Endothelial cell of umbilical vein (primary cell): ENCODE measurements around the gene MYO9B. TPM values are rescaled to one million over a fixed set of nuclear protein-coding genes. Genes with fewer than 3 reads are reported as not detected.

ENCODE experiments used
- BruUV-seq: library from RNA; stranded (reverse); fragments of 400-500 nt; replicated peaks from 2 replicates; lab custom pipeline; 2021; lab: Mats Ljungman, UMichigan
- CTCF ChIA-PET: fragments of 300-600, 350-600 bp; sonication (Branson Sonifier 250); formaldehyde crosslinking; loops from one replicate; lab custom pipeline; 2021; ENCODE audit warnings: antibody characterized with exemption, inconsistent platforms; lab: Charles Lee
- POLR2A ChIA-PET: fragments of 300-600, 350-600 bp; sonication (Branson Sonifier 250); formaldehyde crosslinking; loops from one replicate; lab custom pipeline; 2021; ENCODE audit warnings: antibody characterized with exemption, inconsistent platforms; lab: Charles Lee
- DNase-seq: peaks from one replicate; pipeline ENCODE4 v3.0.0-alpha.2; 2011; ENCODE audit warnings: low read depth, low spot score
- FAIRE-seq: peaks from 2 replicates; lab custom pipeline; 2011; peaks lifted over from hg19 to GRCh38; lab: Jason Lieb, UNC
- H2AFZ ChIP-seq: 2 replicates; pipeline ENCODE4 v1.6.0; 2012; ENCODE audit warnings: low read depth, low read length, control low read depth, inconsistent platforms
- H3K27ac ChIP-seq: 2 replicates; pipeline ENCODE4 v1.5.1; 2011; ENCODE audit warnings: low read depth, mild to moderate bottlenecking, control low read depth, low read length, moderate library complexity; ENCODE audit not compliant: insufficient read depth
- H3K27me3 ChIP-seq, 2 experiments: 2 replicates each; pipeline versions ENCODE4 v1.6.0 to v1.6.1; 2011; ENCODE audit warnings: low read length in 2 of 2, mixed read lengths in 1 of 2; ENCODE audit not compliant: control insufficient read depth in 2 of 2, insufficient read depth in 2 of 2
- H3K36me3 ChIP-seq, 2 experiments: 2 replicates in 1 of 2; 3 replicates in 1 of 2; pipeline ENCODE4 v1.5.1; 2011; ENCODE audit warnings: low read length in 2 of 2, mild to moderate bottlenecking in 1 of 2, moderate library complexity in 1 of 2; ENCODE audit not compliant: control insufficient read depth in 2 of 2, insufficient read depth in 2 of 2; ENCODE audit errors: extremely low read depth in 1 of 2
- H3K4me1 ChIP-seq: 3 replicates; pipeline ENCODE4 v1.5.1; 2011; ENCODE audit warnings: mild to moderate bottlenecking, low read length; ENCODE audit not compliant: control insufficient read depth, insufficient read depth; ENCODE audit errors: extremely low read depth
- H3K4me2 ChIP-seq: 2 replicates; pipeline ENCODE4 v1.6.1; 2011; ENCODE audit warnings: low read length, control low read depth, mixed read lengths; ENCODE audit not compliant: insufficient read depth
- H3K4me3 ChIP-seq, 3 experiments: fragments of 200-600 bp in 1 of 3; sonication (generic), shearing (Covaris generic) in 1 of 3; replicated peaks in 1 of 3; 2 replicates each; pipeline ENCODE4 v1.5.1; 2011 to 2016; ENCODE audit warnings: control low read depth in 3 of 3, low read length in 3 of 3, mild to moderate bottlenecking in 2 of 3, inconsistent platforms in 1 of 3, low read depth in 1 of 3, moderate library complexity in 1 of 3; ENCODE audit not compliant: insufficient read depth in 1 of 3
- H3K79me2 ChIP-seq: 2 replicates; pipeline ENCODE4 v1.6.0; 2012; ENCODE audit warnings: low read length, inconsistent platforms; ENCODE audit not compliant: control insufficient read depth, insufficient read depth
- H3K9ac ChIP-seq: replicated peaks from 2 replicates; pipeline ENCODE3; 2011; ENCODE audit warnings: low read length, control low read depth; ENCODE audit not compliant: insufficient read depth; ENCODE audit errors: extremely low read depth
- H3K9me1 ChIP-seq: replicated peaks from 3 replicates; pipeline ENCODE4 v1.6.0; 2011; ENCODE audit warnings: mild to moderate bottlenecking, low read length; ENCODE audit not compliant: control insufficient read depth, insufficient read depth; ENCODE audit errors: extremely low read depth
- H3K9me3 ChIP-seq: replicated peaks from 2 replicates; pipeline ENCODE4 v1.5.1; 2012; ENCODE audit warnings: low read length, inconsistent platforms; ENCODE audit not compliant: control insufficient read depth, insufficient read depth
- H4K20me1 ChIP-seq: replicated peaks from 2 replicates; pipeline ENCODE3; 2011; ENCODE audit warnings: mild to moderate bottlenecking, low read length; ENCODE audit not compliant: control insufficient read depth, insufficient read depth; ENCODE audit errors: extremely low read depth
- CTCF ChIP-seq, 2 donors: IDR thresholded peaks; 1 replicate in 1 of 2; 2 replicates in 1 of 2; pipeline ENCODE4 v1.5.1; 2011; ENCODE audit warnings: low read length in 2 of 2, mild to moderate bottlenecking in 2 of 2, moderate library complexity in 2 of 2, control low read depth in 1 of 2, inconsistent platforms in 1 of 2, low read depth in 1 of 2; ENCODE audit not compliant: insufficient read depth in 1 of 2; ENCODE audit errors: extremely low read depth in 1 of 2
- EZH2 ChIP-seq: IDR thresholded peaks from 2 replicates; pipeline ENCODE4 v1.6.1; 2012; ENCODE audit warnings: borderline replicate concordance, low read depth, mild to moderate bottlenecking, moderate library complexity, low read length, inconsistent platforms; ENCODE audit not compliant: severe bottlenecking
- FOS ChIP-seq: IDR thresholded peaks from 2 replicates; pipeline ENCODE4 v1.6.1; 2011; ENCODE audit warnings: mild to moderate bottlenecking, low read length, moderate library complexity, borderline replicate concordance; ENCODE audit not compliant: insufficient read depth
- GATA2 ChIP-seq: IDR thresholded peaks from 2 replicates; pipeline ENCODE4 v1.7.0; 2011; ENCODE audit warnings: low read depth, mild to moderate bottlenecking, moderate library complexity, mixed read lengths, low read length; ENCODE audit not compliant: insufficient read length, insufficient read depth
- JUN ChIP-seq: IDR thresholded peaks from 2 replicates; pipeline ENCODE4 v1.6.1; 2011; ENCODE audit warnings: borderline replicate concordance, low read depth; ENCODE audit not compliant: insufficient read length, insufficient read depth
- MAX ChIP-seq: IDR thresholded peaks from 2 replicates; pipeline ENCODE4 v1.6.1; 2011; ENCODE audit not compliant: insufficient read depth, insufficient read length
- MYC ChIP-seq: IDR thresholded peaks from one replicate; pipeline ENCODE4 v1.6.1; 2011; ENCODE audit warnings: mild to moderate bottlenecking, low read depth, low read length
- POLR2A ChIP-seq: IDR thresholded peaks from 2 replicates; pipeline ENCODE4 v1.6.1; 2012; ENCODE audit warnings: low read depth, mild to moderate bottlenecking, control low read depth, low read length
- POLR2AphosphoS5 ChIP-seq: IDR thresholded peaks from 2 replicates; pipeline ENCODE4 v1.6.1; 2012; ENCODE audit warnings: low read depth, mild to moderate bottlenecking, control low read depth, low read length, moderate library complexity; ENCODE audit not compliant: insufficient read depth
- dilution Hi-C: fragments of 300-500 bp; cut with MboI; formaldehyde crosslinking; loops from one replicate; pipeline ENCODE4 v1.15.0; 2019; ENCODE audit warnings: low sequenced_read_pairs; ENCODE audit not compliant: extremely low pct_ligation_motif_present
- intact Hi-C: fragments of 100-400 bp; cut with micrococcal nuclease; formaldehyde crosslinking; loops from one replicate; pipeline ENCODE4 v1.10.0; 2022
- polyA plus RNA-seq, 4 experiments: library from polyadenylated mRNA; depleted of rRNA in 3 of 4; stranded (reverse) in 3 of 4; unstranded in 1 of 4; fragments of >200 nt; gene quantifications; 2 replicates each; pipeline versions ENCODE4 v1.2.1 to v1.2.3, GENCODE V29; 2011 to 2012; ENCODE audit warnings: missing spikeins in 1 of 4
- total RNA-seq: library from RNA; stranded (reverse); gene quantifications from 2 replicates; pipeline ENCODE4 v1.2.3, GENCODE V29; 2021

MYO9B gene
- total and polyA plus RNA-seq, 2 donors (not counting 3 experiments of a cell fraction or from before 2014, with no cell fraction given): 64.4 to 119 TPM

- Histone ChIP-seq H3K36me3 (peaks cover 0 to 9% of the 10 kb centered on the region in 2 experiments), H3K4me2 (no peak overlapping the region), H4K20me1 (no peaks in the 10 kb centered on the region), H3K79me2 (peaks cover 97% of the 10 kb centered on the region), H3K4me3 (no peak overlapping the region), H3K4me1 (peaks cover 17% of the 10 kb centered on the region), H3K27ac (no peak overlapping the region), H3K27me3 (no peaks in the 10 kb centered on the region), H3K9me1 (no peaks in the 10 kb centered on the region), H3K9me3 (no peaks in the 10 kb centered on the region), H2AFZ (no peak overlapping the region), H3K9ac (no peak overlapping the region)
- no TSS peak for BruUV-seq
- intact Hi-C loops: no loop called here
- ChIA-PET CTCF (interaction anchor here (1.5 kb wide), 1 partner anchor 9 kb away, joined by 5 read pairs; no protein-coding TSS in a partner anchor), POLR2A (interaction anchor here (0.6 kb wide), 1 partner anchor 225 kb away, joined by 7 read pairs; no protein-coding TSS in a partner anchor)
- DNase-seq (no peak), FAIRE-seq (no peak)
- TF ChIP-seq FOS (no peak), MYC (no peak), GATA2 (no peak), POLR2AphosphoS5 (no peak), MAX (no peak), JUN (no peak), CTCF (IDR thresholded peaks at IDR 0.05; ENCODE audit: extremely low read depth in 1 of 2, insufficient read depth in 1 of 2, low read depth in 1 of 2, low read length in 2 of 2) (no peak), EZH2 (no peak), POLR2A (no peak)
- dilution Hi-C loops: no loop called here
Observed at GRCh38 chr19:17086120-17086519, 10.5 kb downstream of the MYO9B start.
